Measurements from ENCODE around the gene CHST5. TPM values are rescaled to one million over a fixed set of nuclear protein-coding genes. Genes with fewer than 3 reads are reported as not detected.

Gene CHST5
- polyA plus RNA-seq, 1 donor (not counting 4 experiments of a cell fraction or from before 2014, with no cell fraction given): 0.12 TPM

- dilution Hi-C loops (cut with MboI; ENCODE audit: extremely low pct_ligation_motif_present, low sequenced_read_pairs): no loop called here
- H3K9me1 ChIP-seq (ENCODE audit: control insufficient read depth, extremely low read depth, insufficient read depth, low read length): no peaks in the 10 kb centered on the region
- no peak for DNase-seq (ENCODE audit: low read depth, low spot score)
- peaks cover 7% of the 10 kb centered on the region for H3K4me1 ChIP-seq (ENCODE audit: control insufficient read depth, extremely low read depth, insufficient read depth, low read length)
- H3K4me3 ChIP-seq (ENCODE audit: control insufficient read depth in 2 of 3, extremely low read depth in 1 of 3, insufficient read depth in 2 of 3, low read depth in 1 of 3, low read length in 3 of 3): no peak overlapping the region
- H4K20me1 ChIP-seq (ENCODE audit: control insufficient read depth, extremely low read depth, insufficient read depth, low read length): no peaks in the 10 kb centered on the region
- no peak overlapping the region for H3K9ac ChIP-seq (ENCODE audit: control insufficient read depth, extremely low read depth, insufficient read depth, low read length)
- H3K79me2 ChIP-seq (ENCODE audit: control insufficient read depth, insufficient read depth, low read length): no peaks in the 10 kb centered on the region
- H3K4me2 ChIP-seq (ENCODE audit: control insufficient read depth, extremely low read depth, insufficient read depth, low read depth, low read length): no peak overlapping the region
- H3K27me3 ChIP-seq (ENCODE audit: control insufficient read depth, extremely low read depth, insufficient read depth, low read length): no peaks in the 10 kb centered on the region
- TF ChIP-seq EZH2 (IDR thresholded peaks at IDR 0.05; ENCODE audit: low read length): no peak
- TF ChIP-seq CTCF (optimal IDR thresholded peaks at IDR 0.05 in 1 of 3, IDR thresholded peaks at IDR 0.05 in 1 of 3, conservative IDR thresholded peaks at IDR 0.05 in 1 of 3; ENCODE audit: extremely low read depth in 1 of 3, insufficient read depth in 2 of 3, low read length in 3 of 3): no peak
- H2AFZ ChIP-seq (ENCODE audit: control insufficient read depth, low read length): no peak overlapping the region
- no peaks in the 10 kb centered on the region for H3K9me3 ChIP-seq (ENCODE audit: control insufficient read depth, low read depth, low read length)
- no peaks in the 10 kb centered on the region for H3K36me3 ChIP-seq (ENCODE audit: control insufficient read depth in 2 of 2, extremely low read depth in 1 of 2, insufficient read depth in 2 of 2, low read length in 2 of 2)
- FAIRE-seq: no peak
- no peak overlapping the region for H3K27ac ChIP-seq (ENCODE audit: control insufficient read depth, insufficient read depth, low read length)
Measured at GRCh38 chr16:75514296-75514695, 21.6 kb downstream of the CHST5 start.

GRCh38 chr16:75506574-75506973 is 29.3 kb downstream of the CHST5 start:
- FAIRE-seq (peak; percentile 80), DNase-seq (ENCODE audit: low read depth, low spot score) (peak; percentile 57)
- TF ChIP-seq EZH2 (IDR thresholded peaks at IDR 0.05; ENCODE audit: low read length) (no peak), CTCF (optimal IDR thresholded peaks at IDR 0.05 in 1 of 3, IDR thresholded peaks at IDR 0.05 in 1 of 3, conservative IDR thresholded peaks at IDR 0.05 in 1 of 3; ENCODE audit: extremely low read depth in 1 of 3, insufficient read depth in 2 of 3, low read length in 3 of 3) (no peak)
- Histone ChIP-seq H3K4me3 (ENCODE audit: control insufficient read depth in 2 of 3, extremely low read depth in 1 of 3, insufficient read depth in 2 of 3, low read depth in 1 of 3, low read length in 3 of 3) (no peak overlapping the region), H3K9me1 (ENCODE audit: control insufficient read depth, extremely low read depth, insufficient read depth, low read length) (no peaks in the 10 kb centered on the region), H3K9ac (ENCODE audit: control insufficient read depth, extremely low read depth, insufficient read depth, low read length) (no peak overlapping the region), H2AFZ (ENCODE audit: control insufficient read depth, low read length) (peak overlapping the region; percentile 58), H3K4me2 (ENCODE audit: control insufficient read depth, extremely low read depth, insufficient read depth, low read depth, low read length) (peak overlapping the region; percentile 75), H4K20me1 (ENCODE audit: control insufficient read depth, extremely low read depth, insufficient read depth, low read length) (no peaks in the 10 kb centered on the region), H3K9me3 (ENCODE audit: control insufficient read depth, low read depth, low read length) (no peaks in the 10 kb centered on the region), H3K4me1 (ENCODE audit: control insufficient read depth, extremely low read depth, insufficient read depth, low read length) (peaks cover 30% of the 10 kb centered on the region), H3K27me3 (ENCODE audit: control insufficient read depth, extremely low read depth, insufficient read depth, low read length) (no peaks in the 10 kb centered on the region), H3K36me3 (ENCODE audit: control insufficient read depth in 2 of 2, extremely low read depth in 1 of 2, insufficient read depth in 2 of 2, low read length in 2 of 2) (no peaks in the 10 kb centered on the region), H3K79me2 (ENCODE audit: control insufficient read depth, insufficient read depth, low read length) (no peaks in the 10 kb centered on the region), H3K27ac (ENCODE audit: control insufficient read depth, insufficient read depth, low read length) (peak overlapping the region; percentile 55)
- dilution Hi-C loops (cut with MboI; ENCODE audit: extremely low pct_ligation_motif_present, low sequenced_read_pairs): no loop called here
